WTC11 (cell line): ENCODE measurements around the gene SIGLEC11. TPM values are rescaled to one million over a fixed set of nuclear protein-coding genes. Genes with fewer than 3 reads are reported as not detected.
A peak's percentile ranks its signal among the peaks of the same experiment; 100 is the strongest.

Experiments
- ATAC-seq: fragments of 200-7000 bp; cut with Tn5 transposase; 2 replicates; pipeline ENCODE4 v1.10.0; 2021; ENCODE audit warnings: mild to moderate bottlenecking, moderate library complexity
- CTCF ChIA-PET: fragments of 300-600 bp; sonication (Branson Sonifier 250); formaldehyde crosslinking; loops from one replicate; lab custom pipeline; 2021; ENCODE audit warnings: antibody characterized with exemption; lab: Charles Lee
- POLR2A ChIA-PET: fragments of 350-600 bp; sonication (Branson Sonifier 250); formaldehyde crosslinking; loops from one replicate; lab custom pipeline; 2021; ENCODE audit warnings: antibody characterized with exemption; lab: Charles Lee
- DNase-seq: peaks from one replicate; pipeline ENCODE4 v3.0.0; 2021; ENCODE audit warnings: low spot score
- H3K27ac Mint-ChIP-seq: 2 replicates; pipeline ENCODE4 v1.8.0; 2021; ENCODE audit warnings: mixed read lengths
- H3K27me3 Mint-ChIP-seq: 2 replicates; pipeline ENCODE4 v1.8.0; 2021; ENCODE audit warnings: low read depth, mild to moderate bottlenecking, moderate library complexity, mixed read lengths
- H3K36me3 Mint-ChIP-seq: 2 replicates; pipeline ENCODE4 v1.8.0; 2021; ENCODE audit warnings: mixed read lengths
- H3K4me1 Mint-ChIP-seq: 2 replicates; pipeline ENCODE4 v1.8.0; 2022; ENCODE audit warnings: mixed read lengths
- H3K4me3 Mint-ChIP-seq: 2 replicates; pipeline ENCODE4 v1.8.0; 2021; ENCODE audit warnings: mild to moderate bottlenecking, moderate library complexity, mixed read lengths
- H3K9me3 Mint-ChIP-seq: 2 replicates; pipeline ENCODE4 v1.8.0; 2021; ENCODE audit warnings: mixed read lengths
- CBFB ChIP-seq: sonication (generic); formaldehyde crosslinking; IDR thresholded peaks from 2 replicates; pipeline ENCODE4 v1.8.1; 2022; ENCODE audit warnings: mild to moderate bottlenecking, low read depth, missing genetic modification reagents
- CREM ChIP-seq: sonication (generic); formaldehyde crosslinking; IDR thresholded peaks from 2 replicates; pipeline ENCODE4 v1.8.1; 2022; ENCODE audit warnings: mild to moderate bottlenecking, missing genetic modification reagents, moderate library complexity
- GABPB1 ChIP-seq: sonication (generic); formaldehyde crosslinking; IDR thresholded peaks from 2 replicates; pipeline ENCODE4 v1.8.1; 2023; ENCODE audit warnings: mild to moderate bottlenecking, missing genetic modification reagents
- GTF2I ChIP-seq: fragments of 250-450 bp; sonication (Bioruptor Pico); conservative IDR thresholded peaks from 2 replicates; pipeline ENCODE4 v1.4.0; 2021; ENCODE audit warnings: mild to moderate bottlenecking
- JUN ChIP-seq: sonication (generic); formaldehyde crosslinking; IDR thresholded peaks from 2 replicates; pipeline ENCODE4 v1.8.0; 2023; ENCODE audit warnings: mild to moderate bottlenecking, missing genetic modification reagents
- NR1H2 ChIP-seq: sonication (generic); formaldehyde crosslinking; IDR thresholded peaks from 2 replicates; pipeline ENCODE4 v1.9.0; 2021; ENCODE audit warnings: mild to moderate bottlenecking, moderate library complexity, missing genetic modification reagents
- SMAD3 ChIP-seq: sonication (generic); formaldehyde crosslinking; IDR thresholded peaks from 2 replicates; pipeline ENCODE4 v1.8.0; 2022; ENCODE audit warnings: missing genetic modification reagents, mild to moderate bottlenecking, borderline replicate concordance
- SMAD4 ChIP-seq: sonication (generic); formaldehyde crosslinking; IDR thresholded peaks from 2 replicates; pipeline ENCODE4 v1.8.0; 2022; ENCODE audit warnings: mild to moderate bottlenecking, missing genetic modification reagents
- ZNF121 ChIP-seq: sonication (generic); formaldehyde crosslinking; IDR thresholded peaks from 2 replicates; pipeline ENCODE4 v1.8.0; 2023; ENCODE audit warnings: missing genetic modification reagents
- ZNF317 ChIP-seq: sonication (generic); formaldehyde crosslinking; IDR thresholded peaks from 2 replicates; pipeline ENCODE4 v1.8.1; 2023; ENCODE audit warnings: low read depth, mild to moderate bottlenecking, moderate library complexity, missing genetic modification reagents, borderline replicate concordance
- total RNA-seq: library from RNA; stranded (reverse); gene quantifications from 3 replicates; pipeline ENCODE4 v1.2.3, GENCODE V29; 2021
- TF ChIP-seq, protein P1 (sequence below): fragments of 250-450 bp; sonication (Bioruptor Pico); IDR thresholded peaks from 2 replicates; pipeline ENCODE4 v1.9.0; 2021; ENCODE audit warnings: moderate library complexity, mild to moderate bottlenecking, inconsistent platforms, borderline replicate concordance
- TF ChIP-seq, protein P2 (sequence below): fragments of 200-600 bp; IDR thresholded peaks from 2 replicates; pipeline ENCODE4 v1.8.0; 2022; ENCODE audit warnings: antibody characterized with exemption
- TF ChIP-seq, protein P3 (sequence below): sonication (generic); formaldehyde crosslinking; IDR thresholded peaks from 2 replicates; pipeline ENCODE4 v1.8.1; 2022; ENCODE audit warnings: missing genetic modification reagents, borderline replicate concordance
- TF ChIP-seq, protein P4 (sequence below): sonication (generic); formaldehyde crosslinking; IDR thresholded peaks from 2 replicates; pipeline ENCODE4 v1.8.0; 2023; ENCODE audit warnings: mild to moderate bottlenecking, missing genetic modification reagents

Gene SIGLEC11
- total RNA-seq, 1 experiment from 2014 or later = not detected

DNA sequence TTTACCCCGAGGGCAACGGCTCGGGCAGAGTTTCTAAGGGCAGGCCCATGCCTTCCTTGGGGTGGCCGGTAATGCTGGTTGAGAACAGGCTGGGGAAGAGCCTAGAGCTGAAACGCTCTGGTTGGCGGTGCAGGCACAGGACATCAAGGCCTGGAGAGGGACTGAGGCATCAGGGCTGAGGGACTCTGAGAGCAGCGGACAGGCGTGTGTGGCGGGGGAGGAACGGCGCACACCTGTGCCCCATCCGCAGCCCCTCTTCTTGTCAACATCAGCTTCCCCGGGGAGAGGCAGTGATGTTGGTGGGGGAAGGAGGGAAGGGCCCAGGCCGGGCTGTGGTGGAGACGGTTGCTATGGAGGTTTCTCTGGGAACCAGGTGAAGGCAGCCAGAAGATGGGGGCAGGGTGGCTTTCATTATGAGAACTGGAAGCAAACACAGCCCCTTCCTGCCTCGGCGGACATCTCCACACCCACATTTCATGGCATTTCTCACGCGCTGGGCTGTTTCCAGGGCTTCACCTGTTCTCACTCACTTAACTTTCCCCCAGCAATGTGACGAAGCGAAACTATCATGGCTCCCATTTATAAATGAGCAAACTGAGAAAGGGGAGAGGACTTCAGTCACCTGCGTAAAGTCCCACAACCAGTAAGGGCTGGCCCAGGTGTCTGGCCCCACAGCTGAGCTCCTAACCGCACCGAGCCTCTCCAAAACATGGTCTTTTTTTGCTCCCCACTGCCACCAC lies 40.2 kb downstream of the SIGLEC11 start (continued):
- TF ChIP-seq SMAD4 (CRISPR knock-in tag) (no peak), CREM (no peak), ZNF317 (CRISPR knock-in tag) (no peak)
- TF ChIP-seq, protein P1, sequence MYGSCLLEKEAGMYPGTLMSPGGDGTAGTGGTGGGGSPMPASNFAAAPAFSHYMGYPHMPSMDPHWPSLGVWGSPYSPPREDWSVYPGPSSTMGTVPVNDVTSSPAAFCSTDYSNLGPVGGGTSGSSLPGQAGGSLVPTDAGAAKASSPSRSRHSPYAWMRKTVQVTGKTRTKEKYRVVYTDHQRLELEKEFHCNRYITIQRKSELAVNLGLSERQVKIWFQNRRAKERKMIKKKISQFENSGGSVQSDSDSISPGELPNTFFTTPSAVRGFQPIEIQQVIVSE (CRISPR knock-in tag) = no peak

DNA sequence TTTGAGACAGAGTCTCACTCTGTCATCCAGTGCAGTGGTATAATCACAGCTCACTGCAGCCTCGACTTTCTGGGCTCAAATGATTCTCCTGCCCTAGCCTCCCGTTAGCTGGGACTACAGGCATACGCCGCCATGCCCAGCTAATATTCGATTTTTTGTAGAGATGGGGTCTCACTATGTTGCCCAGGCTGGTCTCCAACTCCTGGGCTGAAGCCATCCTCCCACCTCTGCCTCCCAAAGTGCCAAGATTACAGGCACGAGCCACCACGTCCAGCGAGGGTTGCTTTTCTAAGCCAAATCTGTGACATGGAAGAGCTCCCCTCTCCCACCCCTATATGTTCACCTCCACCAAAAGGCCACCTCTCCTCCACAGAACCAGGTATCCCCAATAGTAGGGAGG lies 42.9 kb downstream of the SIGLEC11 start:
- Mint-ChIP-seq H3K4me1 (peaks cover 30% of the 10 kb centered on the region), H3K36me3 (peaks cover 41% of the 10 kb centered on the region), H3K4me3 (no peak overlapping the region)
- no peak for ATAC-seq
- no peak for DNase-seq
- POLR2A ChIA-PET = interaction anchor here (2.4 kb wide), 1 partner anchor 12 kb away, joined by 7 read pairs; the partner anchor contains the start of gene NUP62
- TF ChIP-seq ZNF121 = peak; percentile 66
- no peak for TF ChIP-seq CBFB (CRISPR knock-in tag)
- TF ChIP-seq, all 79 proteins: peak for 1
- H3K27ac Mint-ChIP-seq = no peak overlapping the region
- CTCF ChIA-PET = interaction anchor here (1.2 to 2.2 kb wide), 2 partner anchors 11 to 20 kb away, joined by 7 to 8 read pairs; partner anchors contain the start of genes ATF5 and NUP62
- no peaks in the 10 kb centered on the region for H3K27me3 Mint-ChIP-seq
- H3K9me3 Mint-ChIP-seq = peaks cover 6% of the 10 kb centered on the region

DNA sequence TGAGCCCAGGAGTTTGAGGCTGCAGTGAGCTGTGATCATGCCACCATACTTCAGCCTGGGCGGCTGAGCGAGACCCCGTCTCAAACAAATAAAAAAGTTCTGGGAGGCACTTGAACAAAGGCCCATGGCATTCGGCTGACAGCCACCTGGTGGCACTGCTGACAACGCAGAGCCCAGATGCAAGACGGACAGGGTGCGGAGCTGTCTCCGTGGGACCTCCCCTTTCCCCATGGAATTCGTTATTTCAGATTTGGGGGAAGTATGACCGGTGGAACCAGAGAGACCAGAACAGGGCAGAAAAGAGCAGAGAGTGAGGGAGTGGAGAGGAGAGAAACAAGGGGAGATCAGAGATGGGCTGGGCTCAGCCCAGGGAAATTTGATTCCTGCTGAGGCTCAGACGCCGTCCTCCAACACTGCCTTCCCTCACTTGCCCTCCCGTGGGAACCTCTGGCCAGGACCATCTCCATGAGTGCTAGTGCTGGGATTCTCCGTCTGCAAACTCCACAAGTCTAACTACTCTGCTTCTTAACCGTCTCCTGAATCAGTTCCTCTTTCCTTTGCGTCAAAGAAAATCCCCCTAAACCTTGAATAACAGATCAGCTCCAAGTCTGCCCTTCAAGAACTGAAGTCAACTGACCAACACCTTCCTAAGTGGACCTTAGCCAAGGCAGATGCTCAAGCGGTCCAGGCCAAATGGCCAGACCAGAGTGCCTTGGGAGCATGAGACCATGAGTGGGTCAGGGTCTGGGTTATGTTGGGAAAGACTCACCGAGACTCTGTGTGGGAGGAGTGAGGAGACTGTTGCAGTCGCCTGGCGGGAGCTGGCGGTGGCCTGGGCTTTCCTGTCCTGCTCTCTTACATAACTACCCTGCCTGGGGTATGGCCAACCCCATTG lies 43.9 kb downstream of the SIGLEC11 start:
- Mint-ChIP-seq H3K36me3 (peaks cover 49% of the 10 kb centered on the region), H3K4me3 (no peak overlapping the region), H3K9me3 (peaks cover 6% of the 10 kb centered on the region), H3K4me1 (peaks cover 25% of the 10 kb centered on the region), H3K27me3 (no peaks in the 10 kb centered on the region), H3K27ac (peak overlapping the region; percentile 92)
- CTCF ChIA-PET = interaction anchor here (0.8 to 2.2 kb wide), 6 partner anchors 12 to 47 kb away, joined by 3 to 8 read pairs (median 4); partner anchors contain the start of genes ATF5 and NUP62
- ATAC-seq (peak; percentile 60), DNase-seq (peak; percentile 62)
- POLR2A ChIA-PET = interaction anchor here (1.0 to 2.4 kb wide), 3 partner anchors 9 to 13 kb away, joined by 3 to 7 read pairs (median 4); partner anchors contain the start of genes ATF5 and NUP62
- TF ChIP-seq ZNF121 = peak; percentile 87
- no peak for TF ChIP-seq NR1H2 (CRISPR knock-in tag)
- TF ChIP-seq, protein P2, sequence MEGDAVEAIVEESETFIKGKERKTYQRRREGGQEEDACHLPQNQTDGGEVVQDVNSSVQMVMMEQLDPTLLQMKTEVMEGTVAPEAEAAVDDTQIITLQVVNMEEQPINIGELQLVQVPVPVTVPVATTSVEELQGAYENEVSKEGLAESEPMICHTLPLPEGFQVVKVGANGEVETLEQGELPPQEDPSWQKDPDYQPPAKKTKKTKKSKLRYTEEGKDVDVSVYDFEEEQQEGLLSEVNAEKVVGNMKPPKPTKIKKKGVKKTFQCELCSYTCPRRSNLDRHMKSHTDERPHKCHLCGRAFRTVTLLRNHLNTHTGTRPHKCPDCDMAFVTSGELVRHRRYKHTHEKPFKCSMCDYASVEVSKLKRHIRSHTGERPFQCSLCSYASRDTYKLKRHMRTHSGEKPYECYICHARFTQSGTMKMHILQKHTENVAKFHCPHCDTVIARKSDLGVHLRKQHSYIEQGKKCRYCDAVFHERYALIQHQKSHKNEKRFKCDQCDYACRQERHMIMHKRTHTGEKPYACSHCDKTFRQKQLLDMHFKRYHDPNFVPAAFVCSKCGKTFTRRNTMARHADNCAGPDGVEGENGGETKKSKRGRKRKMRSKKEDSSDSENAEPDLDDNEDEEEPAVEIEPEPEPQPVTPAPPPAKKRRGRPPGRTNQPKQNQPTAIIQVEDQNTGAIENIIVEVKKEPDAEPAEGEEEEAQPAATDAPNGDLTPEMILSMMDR = peak; percentile 18; the same call in 1 of the 2 replicates
- no peak for TF ChIP-seq JUN (CRISPR knock-in tag)
- TF ChIP-seq GABPB1 = no peak
- TF ChIP-seq, protein P3, sequence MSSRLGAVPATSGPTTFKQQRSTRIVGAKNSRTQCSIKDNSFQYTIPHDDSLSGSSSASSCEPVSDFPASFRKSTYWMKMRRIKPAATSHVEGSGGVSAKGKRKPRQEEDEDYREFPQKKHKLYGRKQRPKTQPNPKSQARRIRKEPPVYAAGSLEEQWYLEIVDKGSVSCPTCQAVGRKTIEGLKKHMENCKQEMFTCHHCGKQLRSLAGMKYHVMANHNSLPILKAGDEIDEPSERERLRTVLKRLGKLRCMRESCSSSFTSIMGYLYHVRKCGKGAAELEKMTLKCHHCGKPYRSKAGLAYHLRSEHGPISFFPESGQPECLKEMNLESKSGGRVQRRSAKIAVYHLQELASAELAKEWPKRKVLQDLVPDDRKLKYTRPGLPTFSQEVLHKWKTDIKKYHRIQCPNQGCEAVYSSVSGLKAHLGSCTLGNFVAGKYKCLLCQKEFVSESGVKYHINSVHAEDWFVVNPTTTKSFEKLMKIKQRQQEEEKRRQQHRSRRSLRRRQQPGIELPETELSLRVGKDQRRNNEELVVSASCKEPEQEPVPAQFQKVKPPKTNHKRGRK = no peak
- TF ChIP-seq SMAD3 = no peak

DNA sequence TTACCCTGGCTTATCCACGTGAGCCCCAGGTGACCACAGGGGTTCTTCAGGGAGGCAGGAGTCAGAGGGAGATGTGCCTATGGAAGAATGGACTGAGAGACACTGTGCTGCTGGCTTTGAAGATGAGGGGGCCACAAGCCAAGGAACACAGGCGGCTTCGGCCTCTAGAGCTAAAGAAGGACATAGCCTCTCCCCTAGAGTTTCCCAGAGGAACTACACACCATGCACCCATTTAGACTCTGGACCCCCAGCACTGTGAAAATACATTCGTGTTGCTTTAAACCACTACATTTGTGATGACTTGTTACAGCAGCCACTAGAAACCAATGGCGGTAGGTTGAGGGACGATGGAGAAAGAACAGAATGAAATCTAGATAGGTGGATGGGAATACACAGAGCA lies 45.7 kb downstream of the SIGLEC11 start:
- Mint-ChIP-seq H3K9me3 (peaks cover 6% of the 10 kb centered on the region), H3K4me3 (no peak overlapping the region), H3K4me1 (peaks cover 11% of the 10 kb centered on the region), H3K27me3 (no peaks in the 10 kb centered on the region), H3K36me3 (peaks cover 51% of the 10 kb centered on the region), H3K27ac (no peak overlapping the region; the same call in 1 of the 2 replicates)
- DNase-seq (no peak), ATAC-seq (no peak)
- POLR2A ChIA-PET = no interaction called here
- TF ChIP-seq GTF2I (CRISPR knock-in tag) = 0 out of 2 replicates have a peak, but pooled peaks have one; percentile 14
- TF ChIP-seq, protein P4, sequence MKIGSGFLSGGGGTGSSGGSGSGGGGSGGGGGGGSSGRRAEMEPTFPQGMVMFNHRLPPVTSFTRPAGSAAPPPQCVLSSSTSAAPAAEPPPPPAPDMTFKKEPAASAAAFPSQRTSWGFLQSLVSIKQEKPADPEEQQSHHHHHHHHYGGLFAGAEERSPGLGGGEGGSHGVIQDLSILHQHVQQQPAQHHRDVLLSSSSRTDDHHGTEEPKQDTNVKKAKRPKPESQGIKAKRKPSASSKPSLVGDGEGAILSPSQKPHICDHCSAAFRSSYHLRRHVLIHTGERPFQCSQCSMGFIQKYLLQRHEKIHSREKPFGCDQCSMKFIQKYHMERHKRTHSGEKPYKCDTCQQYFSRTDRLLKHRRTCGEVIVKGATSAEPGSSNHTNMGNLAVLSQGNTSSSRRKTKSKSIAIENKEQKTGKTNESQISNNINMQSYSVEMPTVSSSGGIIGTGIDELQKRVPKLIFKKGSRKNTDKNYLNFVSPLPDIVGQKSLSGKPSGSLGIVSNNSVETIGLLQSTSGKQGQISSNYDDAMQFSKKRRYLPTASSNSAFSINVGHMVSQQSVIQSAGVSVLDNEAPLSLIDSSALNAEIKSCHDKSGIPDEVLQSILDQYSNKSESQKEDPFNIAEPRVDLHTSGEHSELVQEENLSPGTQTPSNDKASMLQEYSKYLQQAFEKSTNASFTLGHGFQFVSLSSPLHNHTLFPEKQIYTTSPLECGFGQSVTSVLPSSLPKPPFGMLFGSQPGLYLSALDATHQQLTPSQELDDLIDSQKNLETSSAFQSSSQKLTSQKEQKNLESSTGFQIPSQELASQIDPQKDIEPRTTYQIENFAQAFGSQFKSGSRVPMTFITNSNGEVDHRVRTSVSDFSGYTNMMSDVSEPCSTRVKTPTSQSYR (CRISPR knock-in tag) = no peak
- CTCF ChIA-PET = interaction anchor here (0.7 to 3.1 kb wide), 4 partner anchors 12 to 1788 kb away, joined by 3 to 18 read pairs (median 4); no protein-coding TSS in a partner anchor
